ENCODE data around the gene CSK.

- TF ChIP-seq KDM1A (IDR thresholded peaks at IDR 0.05; ENCODE audit: borderline replicate concordance, low read length) (no peak), TAF1 (IDR thresholded peaks at IDR 0.05; ENCODE audit: low read depth, low read length) (no peak)
- TF ChIP-seq, protein P1, sequence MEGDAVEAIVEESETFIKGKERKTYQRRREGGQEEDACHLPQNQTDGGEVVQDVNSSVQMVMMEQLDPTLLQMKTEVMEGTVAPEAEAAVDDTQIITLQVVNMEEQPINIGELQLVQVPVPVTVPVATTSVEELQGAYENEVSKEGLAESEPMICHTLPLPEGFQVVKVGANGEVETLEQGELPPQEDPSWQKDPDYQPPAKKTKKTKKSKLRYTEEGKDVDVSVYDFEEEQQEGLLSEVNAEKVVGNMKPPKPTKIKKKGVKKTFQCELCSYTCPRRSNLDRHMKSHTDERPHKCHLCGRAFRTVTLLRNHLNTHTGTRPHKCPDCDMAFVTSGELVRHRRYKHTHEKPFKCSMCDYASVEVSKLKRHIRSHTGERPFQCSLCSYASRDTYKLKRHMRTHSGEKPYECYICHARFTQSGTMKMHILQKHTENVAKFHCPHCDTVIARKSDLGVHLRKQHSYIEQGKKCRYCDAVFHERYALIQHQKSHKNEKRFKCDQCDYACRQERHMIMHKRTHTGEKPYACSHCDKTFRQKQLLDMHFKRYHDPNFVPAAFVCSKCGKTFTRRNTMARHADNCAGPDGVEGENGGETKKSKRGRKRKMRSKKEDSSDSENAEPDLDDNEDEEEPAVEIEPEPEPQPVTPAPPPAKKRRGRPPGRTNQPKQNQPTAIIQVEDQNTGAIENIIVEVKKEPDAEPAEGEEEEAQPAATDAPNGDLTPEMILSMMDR (IDR thresholded peaks at IDR 0.05; ENCODE audit: control extremely low read depth in 1 of 3, insufficient read depth in 1 of 3, low read depth in 1 of 3, low read length in 3 of 3): no peak
Measured at GRCh38 chr15:74769463-74770025, 12.3 kb upstream of the CSK start.
